Omental fat pad (tissue), 4 donors: ENCODE measurements around the gene CYP24A1. TPM values are rescaled to one million over a fixed set of nuclear protein-coding genes. Genes with fewer than 3 reads are reported as not detected.

Experiments
- ATAC-seq: fragments of 150-250 bp; one replicate; pipeline ENCODE4 v1.9.1; 2016; ENCODE audit warnings: mild to moderate bottlenecking, moderate library complexity; ENCODE audit not compliant: low FRiP score
- DNase-seq: peaks from one replicate; pipeline ENCODE4 v3.0.0-alpha.2; 2019; ENCODE audit warnings: low spot score
- total RNA-seq, 4 donors: library from RNA; depleted of rRNA; stranded (reverse); fragments of >200 nt; gene quantifications; one replicate each; pipeline ENCODE4 v1.1.0, GENCODE V29; 2016
- TF ChIP-seq, protein P1 (sequence below), 3 donors: fragments of 450-650 bp; IDR thresholded peaks; one replicate each; pipeline ENCODE4 v1.5.1; 2016 to 2017; ENCODE audit warnings: antibody characterized with exemption in 3 of 3, mild to moderate bottlenecking in 3 of 3, moderate library complexity in 2 of 3

The CYP24A1 gene
- total RNA-seq, 4 donors from 2014 or later: 0.12 TPM; not detected in 3

DNA sequence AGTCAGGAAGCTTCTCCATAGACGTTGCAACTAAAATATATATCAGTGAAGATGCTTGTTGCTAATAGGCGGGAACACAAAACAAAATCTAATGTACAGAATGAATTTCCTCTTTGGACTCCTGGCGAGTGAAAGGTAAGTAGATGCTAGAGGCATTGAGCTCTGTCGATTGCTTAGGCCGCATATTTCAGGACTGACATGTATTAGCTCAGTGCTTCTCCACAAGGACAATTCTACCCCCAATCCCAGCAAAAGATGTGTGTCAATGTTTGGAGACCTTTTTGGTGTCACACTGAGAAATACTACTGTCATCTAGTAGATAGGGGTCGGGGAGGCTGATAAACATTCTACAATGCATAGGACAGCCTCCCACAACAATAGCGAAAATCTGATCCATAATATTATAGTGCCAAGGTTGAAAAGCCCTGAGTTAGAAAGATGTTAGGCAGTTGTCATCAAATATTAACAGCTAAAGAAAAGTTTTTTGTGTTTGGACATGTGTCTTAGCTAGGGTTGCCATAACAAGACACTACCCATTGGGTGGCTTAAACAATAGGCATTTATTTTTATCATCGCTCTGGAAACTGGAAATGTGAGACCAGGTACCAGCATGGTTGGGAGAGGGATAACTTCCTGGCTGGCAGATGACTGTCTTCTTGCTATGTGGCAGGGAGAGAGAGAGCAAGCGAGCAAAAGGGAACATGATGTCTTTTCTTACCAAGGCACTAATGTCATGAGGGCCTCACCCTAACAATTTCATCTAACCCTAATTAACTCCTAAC lies 55.4 kb downstream of the CYP24A1 start:
- TF ChIP-seq, protein P1, sequence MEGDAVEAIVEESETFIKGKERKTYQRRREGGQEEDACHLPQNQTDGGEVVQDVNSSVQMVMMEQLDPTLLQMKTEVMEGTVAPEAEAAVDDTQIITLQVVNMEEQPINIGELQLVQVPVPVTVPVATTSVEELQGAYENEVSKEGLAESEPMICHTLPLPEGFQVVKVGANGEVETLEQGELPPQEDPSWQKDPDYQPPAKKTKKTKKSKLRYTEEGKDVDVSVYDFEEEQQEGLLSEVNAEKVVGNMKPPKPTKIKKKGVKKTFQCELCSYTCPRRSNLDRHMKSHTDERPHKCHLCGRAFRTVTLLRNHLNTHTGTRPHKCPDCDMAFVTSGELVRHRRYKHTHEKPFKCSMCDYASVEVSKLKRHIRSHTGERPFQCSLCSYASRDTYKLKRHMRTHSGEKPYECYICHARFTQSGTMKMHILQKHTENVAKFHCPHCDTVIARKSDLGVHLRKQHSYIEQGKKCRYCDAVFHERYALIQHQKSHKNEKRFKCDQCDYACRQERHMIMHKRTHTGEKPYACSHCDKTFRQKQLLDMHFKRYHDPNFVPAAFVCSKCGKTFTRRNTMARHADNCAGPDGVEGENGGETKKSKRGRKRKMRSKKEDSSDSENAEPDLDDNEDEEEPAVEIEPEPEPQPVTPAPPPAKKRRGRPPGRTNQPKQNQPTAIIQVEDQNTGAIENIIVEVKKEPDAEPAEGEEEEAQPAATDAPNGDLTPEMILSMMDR (IDR thresholded peaks at IDR 0.05): no peak
- no peak for ATAC-seq
- DNase-seq: no peak

DNA sequence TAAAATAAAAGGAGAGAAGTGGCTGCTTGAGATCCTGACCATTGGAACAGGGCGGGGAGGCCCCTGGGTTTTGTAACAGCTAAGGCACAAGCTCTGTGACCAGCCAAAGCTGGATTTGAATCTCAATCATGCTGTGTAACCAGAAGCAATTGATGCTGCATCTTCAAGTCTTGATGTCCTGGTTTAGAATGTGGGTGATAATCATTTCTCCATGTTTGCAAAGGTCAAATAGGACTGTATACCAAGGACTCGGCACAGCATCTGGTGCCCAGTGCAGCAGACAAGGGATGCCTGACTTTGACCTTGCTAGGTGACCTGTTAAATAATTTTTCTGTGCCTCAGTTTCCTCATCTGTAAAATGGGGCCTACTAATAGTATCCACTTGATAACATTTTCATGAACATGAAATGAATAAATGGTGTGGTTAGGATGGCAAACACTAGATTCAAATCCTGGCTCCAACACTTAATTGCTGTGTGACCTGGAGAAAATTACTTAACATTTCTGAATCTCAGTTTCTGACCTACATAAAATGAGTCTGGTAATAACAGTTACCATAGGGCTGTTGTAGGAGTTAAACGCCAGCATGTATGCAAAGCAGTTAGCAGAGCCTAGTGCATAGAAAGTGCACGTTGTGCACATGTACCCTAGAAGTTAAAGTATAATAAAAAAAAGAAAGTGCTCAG lies 57.1 kb downstream of the CYP24A1 start:
- ATAC-seq (no peak), DNase-seq (no peak)
- TF ChIP-seq, protein P1 (IDR thresholded peaks at IDR 0.05): no peak

DNA sequence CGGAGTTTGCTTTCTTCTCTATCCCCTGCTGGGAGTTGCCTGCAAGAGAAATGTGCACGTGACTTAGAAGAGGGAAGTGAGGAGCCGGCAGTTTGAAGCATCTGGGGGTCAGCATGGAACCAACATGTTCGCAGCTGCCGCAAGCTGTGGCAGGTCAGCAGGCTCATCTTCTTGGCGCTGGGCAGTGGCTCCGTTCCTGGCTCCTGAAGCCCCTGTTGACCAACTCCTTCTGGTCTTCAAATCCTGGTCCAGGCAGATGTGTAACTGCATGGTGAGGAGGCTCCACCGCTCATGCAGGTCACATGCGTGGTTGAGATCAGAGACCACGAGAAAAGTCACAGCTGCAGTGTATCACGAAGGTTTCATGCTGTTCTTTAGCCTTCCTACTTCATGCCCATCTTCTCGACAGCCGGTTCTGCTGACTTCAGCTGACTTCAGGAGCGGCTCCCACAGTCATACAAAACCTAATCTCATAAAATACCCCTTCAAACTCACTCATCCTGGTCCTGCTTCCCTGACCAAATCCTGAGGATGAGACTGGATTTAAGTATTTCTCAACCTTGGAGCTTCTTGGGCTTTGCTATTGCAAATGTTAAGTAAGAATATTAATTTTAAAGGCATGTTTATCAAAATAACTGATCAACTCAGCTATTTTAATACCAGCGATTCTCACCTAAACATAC lies 58.5 kb downstream of the CYP24A1 start:
- ATAC-seq: no peak
- DNase-seq: no peak
- TF ChIP-seq, protein P1 (IDR thresholded peaks at IDR 0.05): no peak

DNA sequence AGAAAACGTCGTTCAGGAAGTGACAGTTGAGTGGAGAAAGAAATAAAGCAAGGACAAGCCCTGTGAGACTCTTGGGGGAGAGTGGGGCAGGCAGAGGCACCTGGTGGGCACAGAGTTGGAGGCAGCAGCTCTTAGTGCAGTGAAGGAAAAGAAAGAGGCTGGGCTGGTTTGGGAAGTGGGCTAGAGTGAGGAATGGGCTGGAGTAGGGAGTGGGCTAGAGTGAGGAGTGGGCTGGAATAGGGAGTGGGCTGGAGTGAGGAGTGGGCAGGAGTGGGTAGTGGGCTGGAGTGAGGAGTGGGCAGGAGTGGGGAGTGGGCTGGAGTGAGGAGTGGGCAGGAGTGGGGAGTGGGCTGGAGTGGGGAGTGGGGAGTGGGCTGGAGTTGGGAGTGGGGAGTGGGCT lies 59.7 kb downstream of the CYP24A1 start:
- no peak for ATAC-seq
- no peak for DNase-seq
- TF ChIP-seq, protein P1 (IDR thresholded peaks at IDR 0.05): no peak

DNA sequence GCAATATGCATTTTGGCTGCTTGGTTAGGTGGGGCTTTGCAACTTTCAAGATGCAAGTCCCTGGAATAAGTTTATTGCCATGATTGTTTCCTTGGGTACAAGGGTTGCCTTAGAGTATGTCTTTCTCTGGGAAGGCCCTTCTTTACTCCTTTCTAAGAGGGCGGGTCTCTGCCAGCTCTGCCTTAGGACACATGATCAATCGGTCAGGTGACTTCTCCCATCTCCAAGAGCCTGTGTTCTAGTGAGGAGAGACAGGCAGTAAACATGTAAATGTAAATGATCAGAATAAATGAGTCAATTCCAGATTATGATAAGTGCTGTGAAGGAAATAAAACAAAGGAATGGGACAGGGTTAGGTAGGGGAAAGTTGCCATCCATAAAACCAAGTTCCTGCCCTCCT lies 60.2 kb downstream of the CYP24A1 start:
- ATAC-seq (no peak), DNase-seq (no peak)
- TF ChIP-seq, protein P1 (IDR thresholded peaks at IDR 0.05): no peak

DNA sequence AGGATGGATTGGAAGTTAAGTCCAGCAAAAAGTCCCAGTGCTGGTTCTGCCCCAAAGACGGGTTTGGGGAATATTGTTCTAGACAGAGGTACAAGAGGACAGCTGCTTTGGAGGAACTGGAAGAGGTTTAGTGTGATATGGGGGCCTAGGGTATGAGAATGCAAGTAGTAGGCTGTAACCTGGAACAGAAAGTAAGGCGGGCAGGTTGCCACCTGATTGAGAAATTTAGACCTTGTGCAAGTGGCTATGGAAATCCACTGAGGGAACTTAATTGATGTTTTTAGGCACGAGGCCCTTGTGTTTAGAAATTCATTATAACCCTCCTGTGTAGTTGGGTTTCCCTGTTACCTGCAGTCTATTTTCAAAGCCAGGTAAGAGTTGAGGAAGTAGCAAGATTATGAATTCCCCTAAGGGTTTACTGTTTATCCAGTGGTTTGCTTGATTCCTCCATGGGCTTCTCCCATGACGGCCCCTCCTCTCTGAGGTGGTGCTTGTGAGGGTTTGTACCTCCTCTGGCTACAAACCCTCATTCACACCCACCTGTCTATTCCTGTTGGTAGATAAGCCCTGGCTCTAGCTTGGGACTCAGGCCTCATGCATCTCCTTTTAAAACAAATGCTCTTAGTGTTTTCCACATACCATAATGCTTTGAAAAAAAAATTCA lies 61.4 kb downstream of the CYP24A1 start:
- TF ChIP-seq, protein P1 (IDR thresholded peaks at IDR 0.05): no peak
- DNase-seq (no peak), ATAC-seq (peak; percentile 63)
